Esophagus mucosa (tissue), 1 donor: ENCODE measurements around the gene IFNA17. TPM values are rescaled to one million over a fixed set of nuclear protein-coding genes. Genes with fewer than 3 reads are reported as not detected.
"Not testable (repeated sequence)": the region's sequence is repeated elsewhere in the genome, so short reads cannot be mapped to it uniquely, and the experiment has no call there.

Experiments used
- ATAC-seq: fragments of 200-7000 bp; cut with Tn5 transposase; one replicate; pipeline ENCODE4 v1.9.1; 2020
- total RNA-seq: library from RNA; stranded (reverse); gene quantifications from one replicate; pipeline ENCODE4 v1.2.4, GENCODE V29; 2023
- donor health status: DM: yes; HTN: yes; CAD: no.

IFNA17 gene
- not detected for total RNA-seq

- ATAC-seq, result no peak
Observed at GRCh38 chr9:21228122-21228521, at the start of gene IFNA17. Gene IFNA17, minus strand, starts transcription at chr9:21228222. Its CDS starts 49 bp downstream, at chr9:21228173.

- no peak for ATAC-seq
Observed at GRCh38 chr9:21268347-21268657, 40.3 kb upstream of the IFNA17 start.

GRCh38 chr9:21267485-21268346 lies 39.7 kb upstream of the IFNA17 start:
- ATAC-seq, result no peak

- ATAC-seq, result no peak
Observed at GRCh38 chr9:21266733-21267484, 38.9 kb upstream of the IFNA17 start.

- peak; percentile 97 for ATAC-seq
Observed at GRCh38 chr9:21265421-21266189, 37.6 kb upstream of the IFNA17 start.

- ATAC-seq, result no peak
Observed at GRCh38 chr9:21255538-21256212, 27.7 kb upstream of the IFNA17 start.

GRCh38 chr9:21252721-21253547 lies 24.9 kb upstream of the IFNA17 start:
- ATAC-seq, result peak; percentile 77

GRCh38 chr9:21251638-21252037 lies 23.6 kb upstream of the IFNA17 start:
- ATAC-seq, result no peak

- no peak for ATAC-seq
Observed at GRCh38 chr9:21251190-21251589, 23.2 kb upstream of the IFNA17 start.

- ATAC-seq, result no peak
Observed at GRCh38 chr9:21244836-21245235, 16.8 kb upstream of the IFNA17 start.

- no peak for ATAC-seq
Observed at GRCh38 chr9:21239911-21240310, 11.9 kb upstream of the IFNA17 start, which contains the start of gene IFNA14. Gene IFNA14, minus strand, starts transcription at chr9:21240005. Its CDS starts 70 bp downstream, at chr9:21239935.

- not testable (repeated sequence) for ATAC-seq
Observed at GRCh38 chr9:21236360-21236714, 8.3 kb upstream of the IFNA17 start.

GRCh38 chr9:21235468-21236359 lies 7.7 kb upstream of the IFNA17 start:
- peak; percentile 62 for ATAC-seq

- no peak for ATAC-seq
Observed at GRCh38 chr9:21234153-21234687, 6.2 kb upstream of the IFNA17 start.

GRCh38 chr9:21233258-21233657 lies 5.2 kb upstream of the IFNA17 start:
- ATAC-seq, result no peak

- not testable (repeated sequence) for ATAC-seq
Observed at GRCh38 chr9:21217211-21217610, 10.8 kb downstream of the IFNA17 start, which contains the start of gene IFNA16. Gene IFNA16, minus strand, starts transcription at chr9:21217311. Its CDS starts 6 bp downstream, at chr9:21217305.

- not testable (repeated sequence) for ATAC-seq
Observed at GRCh38 chr9:21213411-21214326, 14.4 kb downstream of the IFNA17 start.

GRCh38 chr9:21212160-21212559 lies 15.9 kb downstream of the IFNA17 start:
- ATAC-seq, result not testable (repeated sequence)

GRCh38 chr9:21210782-21211181 lies 17.2 kb downstream of the IFNA17 start:
- ATAC-seq, result not testable (repeated sequence)
